GF-D8 (cell line): Measurements from ENCODE around the gene BEAN1.
"Not testable (repeated sequence)": the region's sequence is repeated elsewhere in the genome, so short reads cannot be mapped to it uniquely, and the experiment has no call there.

Experiments used
- DNase-seq: peaks from one replicate; lab custom pipeline; 2025; lab: John Stamatoyannopoulos, UW

BEAN1 gene

GRCh38 chr16:66441586-66442375 lies 14.7 kb downstream of the BEAN1 start:
- DNase-seq, result no peak

- DNase-seq, result no peak
These were observed 15.6 kb downstream of the BEAN1 start for GRCh38 chr16:66442502-66443268.

DNA sequence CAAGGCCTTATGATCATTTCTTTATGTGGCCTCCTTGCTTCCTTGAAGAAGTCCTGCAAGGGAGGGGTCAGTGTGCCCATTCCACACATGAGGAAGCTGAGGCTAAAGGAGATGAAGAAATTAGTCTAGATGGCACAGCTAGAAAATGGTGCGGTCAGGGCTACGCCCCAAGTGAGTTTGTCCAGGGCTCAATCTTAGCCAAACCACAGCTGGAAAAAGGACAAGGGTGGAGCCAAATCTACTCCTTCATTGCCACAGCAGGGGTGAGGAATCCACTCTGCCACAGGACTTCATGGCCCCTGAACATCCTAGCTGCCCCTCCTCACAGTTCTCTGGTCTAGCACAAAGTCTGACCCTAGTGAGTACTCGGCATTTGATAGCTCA lies 16.2 kb downstream of the BEAN1 start:
- no peak for DNase-seq

GRCh38 chr16:66444049-66444481 lies 17.0 kb downstream of the BEAN1 start:
- DNase-seq, result no peak

- DNase-seq, result no peak
These were observed 19.6 kb downstream of the BEAN1 start for GRCh38 chr16:66446737-66447136.

GRCh38 chr16:66447491-66447890 lies 20.4 kb downstream of the BEAN1 start:
- no peak for DNase-seq

- no peak for DNase-seq
These were observed 24.5 kb downstream of the BEAN1 start for GRCh38 chr16:66451548-66451947.

DNA sequence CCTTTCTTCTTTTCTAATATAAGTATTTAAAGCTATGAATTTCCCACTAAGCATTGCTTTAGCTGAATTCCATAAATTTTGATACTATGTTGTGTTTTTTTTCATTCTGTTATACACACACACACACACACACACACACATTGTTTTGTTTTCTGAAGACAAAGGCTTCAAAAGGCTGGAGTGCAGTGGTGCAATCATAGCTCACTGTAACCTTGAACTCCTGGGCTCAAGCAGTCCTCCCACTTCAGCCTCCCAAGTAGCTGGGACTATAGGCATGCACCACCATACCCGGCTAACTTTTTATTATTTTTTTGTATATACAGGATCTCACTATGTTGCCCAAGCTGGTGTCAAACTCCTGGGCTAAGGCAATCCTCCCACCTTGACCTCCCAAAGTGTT lies 26.1 kb downstream of the BEAN1 start:
- not testable (repeated sequence) for DNase-seq

GRCh38 chr16:66454751-66455150 lies 27.7 kb downstream of the BEAN1 start:
- no peak for DNase-seq

DNA sequence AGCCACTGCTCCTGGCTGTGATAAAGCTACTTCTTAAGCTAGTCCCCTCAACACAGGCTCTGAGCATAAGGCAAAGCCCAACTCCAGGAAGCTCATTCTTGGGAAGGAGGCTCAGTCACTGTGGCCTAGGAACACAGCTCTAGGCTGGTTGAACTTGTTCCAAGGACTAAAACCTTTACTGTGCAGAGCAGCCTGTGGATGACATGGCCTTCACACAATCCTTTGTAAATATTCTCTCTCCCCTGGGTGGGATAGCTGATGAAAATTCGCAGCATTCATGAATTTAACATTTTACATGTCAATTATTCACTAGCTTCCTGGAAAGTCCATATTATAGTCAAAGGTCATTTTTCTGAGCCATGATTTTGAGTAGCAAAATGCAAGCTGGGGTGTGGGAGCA lies 28.9 kb downstream of the BEAN1 start:
- DNase-seq, result no peak

GRCh38 chr16:66457888-66458287 lies 30.8 kb downstream of the BEAN1 start:
- DNase-seq, result no peak

- no peak for DNase-seq
These were observed 31.2 kb downstream of the BEAN1 start for GRCh38 chr16:66458292-66458691.

DNA sequence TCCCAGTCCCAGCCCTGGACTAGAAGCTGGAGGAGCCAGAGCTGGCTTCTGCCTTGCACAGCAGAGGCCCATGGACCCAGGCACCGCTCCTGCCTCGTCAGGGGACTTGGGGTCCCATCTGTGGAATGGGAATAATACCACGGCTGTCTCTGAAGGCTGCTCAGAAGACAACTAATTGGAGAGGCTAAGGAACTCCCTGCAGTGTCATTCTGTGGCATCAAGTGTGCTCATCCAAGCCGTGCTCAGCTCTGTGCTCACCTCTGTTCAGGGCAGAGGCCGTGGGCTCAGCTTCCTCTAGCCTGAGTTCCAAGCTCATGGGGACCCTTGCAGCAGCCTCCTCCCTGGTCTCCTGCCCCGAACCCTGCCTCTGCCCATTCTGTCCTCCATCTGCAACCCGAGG lies 31.8 kb downstream of the BEAN1 start:
- DNase-seq, result no peak

GRCh38 chr16:66459878-66460277 lies 32.8 kb downstream of the BEAN1 start:
- no peak for DNase-seq

- no peak for DNase-seq
These were observed 33.6 kb downstream of the BEAN1 start for GRCh38 chr16:66460703-66461102.

DNA sequence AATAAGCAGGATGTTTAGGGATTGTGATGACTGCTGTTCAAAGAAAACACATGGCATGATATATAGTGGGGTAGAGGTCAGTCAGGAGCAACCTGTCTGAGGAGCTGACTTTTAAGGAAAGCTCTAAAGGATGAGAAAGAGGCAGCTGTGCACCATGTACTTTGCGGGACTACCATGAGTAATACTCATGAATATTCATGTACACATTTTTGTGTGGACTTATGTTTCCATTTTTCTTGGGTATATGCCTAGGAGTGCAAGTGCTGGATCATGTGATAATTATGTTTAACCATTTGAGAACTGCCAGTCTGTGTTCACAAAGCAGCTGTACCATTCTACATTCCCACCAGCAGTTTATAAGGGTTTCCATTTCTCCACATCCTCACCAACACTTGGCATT lies 35.8 kb downstream of the BEAN1 start:
- DNase-seq, result no peak

DNA sequence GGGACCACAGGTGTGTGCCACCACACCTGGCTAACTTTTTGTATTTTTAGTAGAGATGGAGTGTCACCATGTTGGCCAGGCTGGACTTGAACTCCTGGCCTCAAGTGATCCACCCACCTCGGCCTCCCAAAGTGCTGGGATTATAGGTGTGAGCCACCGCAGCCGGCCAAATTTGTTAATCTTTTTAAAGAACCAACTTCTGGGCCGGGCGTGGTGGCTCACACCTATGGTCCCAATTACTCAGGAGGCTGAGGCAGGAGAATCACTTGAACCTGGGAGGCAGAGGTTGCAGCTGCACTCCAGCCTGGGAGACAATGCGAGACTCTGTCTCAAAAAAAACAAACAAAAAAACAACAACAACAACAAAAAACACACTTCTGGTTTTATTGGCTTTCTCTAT lies 38.9 kb downstream of the BEAN1 start:
- not testable (repeated sequence) for DNase-seq

DNA sequence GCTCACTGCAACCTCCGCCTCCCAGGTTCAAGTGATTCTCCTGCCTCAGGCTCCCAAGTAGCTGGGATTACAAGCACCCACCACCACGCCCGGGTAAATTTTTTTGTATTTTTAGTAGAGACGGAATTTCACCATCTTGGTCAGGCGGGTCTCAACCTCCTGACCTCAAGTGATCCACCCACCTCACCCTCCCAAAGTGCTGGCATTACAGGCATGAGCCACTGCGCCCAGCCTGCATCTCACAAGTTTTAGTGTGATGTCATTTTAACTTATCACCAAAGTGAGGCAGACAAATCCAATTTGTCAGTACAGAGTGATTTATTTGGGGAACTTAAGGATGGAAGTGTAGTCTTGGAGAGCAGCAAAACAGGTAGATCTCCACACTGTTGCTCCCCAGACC lies 39.5 kb downstream of the BEAN1 start:
- DNase-seq, result not testable (repeated sequence)

DNA sequence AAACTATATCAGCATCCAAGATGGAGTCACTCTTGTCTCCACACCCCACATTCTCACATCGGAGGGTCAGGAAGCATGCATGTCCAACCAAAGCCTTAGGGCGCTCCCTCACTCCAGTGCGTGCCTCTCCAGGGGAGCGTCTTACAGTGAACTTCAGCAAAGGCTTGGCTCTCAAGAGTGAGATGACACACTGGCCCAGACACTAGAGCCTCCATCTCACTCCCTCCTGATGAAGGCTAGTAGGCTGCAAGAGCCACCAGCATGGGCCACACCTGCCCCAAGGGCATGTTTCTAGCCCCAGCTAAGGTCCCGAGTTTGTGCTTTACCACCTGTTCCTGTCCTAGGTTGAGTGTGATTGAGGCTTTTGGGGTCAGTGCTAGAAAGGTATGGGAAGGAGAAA lies 40.5 kb downstream of the BEAN1 start:
- no peak for DNase-seq

DNA sequence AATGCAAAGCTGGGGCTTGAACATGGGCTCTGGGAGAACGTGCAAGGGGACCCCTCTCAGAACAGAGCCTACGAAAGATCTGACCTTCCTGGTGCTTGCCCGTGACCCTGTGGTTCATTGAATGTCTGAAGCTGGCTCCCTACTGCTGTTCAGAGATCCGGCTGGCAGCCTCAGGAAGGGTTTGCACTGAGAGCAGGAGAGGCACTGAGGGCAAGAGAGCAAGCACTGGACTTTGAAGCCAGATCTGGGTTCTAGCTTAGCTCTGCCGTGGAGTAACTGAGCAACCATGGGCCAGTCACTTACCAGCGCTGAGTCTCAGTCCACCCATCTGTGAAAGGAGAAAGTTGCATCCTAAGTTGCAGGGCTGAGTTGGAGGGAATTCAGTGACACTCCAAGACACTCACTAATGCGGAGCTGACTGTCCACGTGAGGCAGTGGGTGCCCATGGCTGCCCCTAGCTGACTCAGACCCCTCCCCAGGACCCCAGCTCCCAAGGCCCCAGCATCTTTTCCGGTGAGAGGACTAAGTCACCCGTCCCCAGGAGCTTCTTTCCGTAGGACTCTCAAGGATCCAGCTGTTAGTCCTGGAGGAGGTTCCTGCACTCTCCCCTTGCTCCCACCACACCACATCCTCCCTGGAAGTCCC lies 41.3 kb downstream of the BEAN1 start:
- no peak for DNase-seq

GRCh38 chr16:66469291-66469946 lies 42.3 kb downstream of the BEAN1 start:
- DNase-seq, result no peak

DNA sequence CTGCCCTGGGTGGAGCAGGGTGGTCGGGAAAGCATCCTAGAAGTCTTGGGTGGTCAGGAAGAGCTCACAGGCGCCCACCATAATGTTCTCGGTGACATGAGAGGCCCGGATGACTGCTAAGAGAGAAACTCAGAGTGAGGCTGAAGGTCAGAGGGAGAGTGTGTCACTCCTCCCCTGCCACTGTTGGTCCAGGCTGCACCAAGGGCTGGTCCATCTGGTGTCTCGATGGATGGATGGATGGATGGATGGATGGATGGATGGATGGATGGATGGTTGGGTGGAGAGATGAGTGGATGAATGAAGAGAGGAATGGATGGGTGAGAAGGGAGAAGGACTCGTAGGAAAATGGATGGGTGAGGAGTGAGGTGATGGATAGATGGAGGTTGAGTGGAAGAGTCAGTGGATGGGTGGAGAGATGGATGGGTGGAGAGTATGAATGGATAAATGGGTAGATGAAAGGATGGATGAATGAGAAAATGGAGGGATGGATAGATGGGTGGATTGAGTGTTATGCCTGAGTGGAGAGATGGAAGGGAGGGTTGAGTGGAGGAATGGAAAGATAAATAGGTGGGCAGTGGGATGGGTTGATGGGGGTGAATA lies 43.0 kb downstream of the BEAN1 start:
- no peak for DNase-seq
